Uterus (tissue), 2 donors: ENCODE data around the gene OMA1.

ENCODE experiments used
- CTCF ChIP-seq, 4 experiments: fragments of 200-600 bp in 2 of 4; fragments of 450-650 bp in 2 of 4; sonication (generic) in 2 of 4; IDR thresholded peaks; one replicate each; pipeline ENCODE4 v1.5.1; 2016 to 2019; ENCODE audit warnings: antibody characterized with exemption in 4 of 4, mild to moderate bottlenecking in 2 of 4, moderate library complexity in 1 of 4
- POLR2A ChIP-seq, 2 donors: fragments of 450-650 bp; IDR thresholded peaks; one replicate each; pipeline ENCODE4 v1.6.1; 2016; ENCODE audit warnings: antibody characterized with exemption in 2 of 2, mild to moderate bottlenecking in 1 of 2, moderate library complexity in 1 of 2

DNA sequence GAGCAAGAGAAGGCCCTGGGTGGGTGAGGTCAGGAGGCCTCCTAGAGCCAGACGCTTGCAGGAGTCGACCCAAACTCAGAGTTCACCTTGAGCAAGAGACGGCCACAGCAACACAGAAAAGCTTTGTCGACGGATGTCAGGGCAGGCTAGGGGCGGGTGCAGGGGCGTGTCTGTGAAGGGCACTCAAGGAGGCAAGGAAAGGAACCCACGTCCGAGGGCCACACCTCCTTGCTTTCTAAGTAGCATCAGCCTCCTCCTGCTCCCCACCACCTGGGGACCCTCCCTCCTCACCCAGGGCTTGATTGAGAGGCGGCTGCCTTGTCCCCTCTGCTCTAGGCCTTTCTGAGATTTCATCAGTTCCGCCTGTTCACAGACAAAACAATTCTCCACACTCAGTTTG lies 92.1 kb downstream of the OMA1 start:
- TF ChIP-seq POLR2A (IDR thresholded peaks at IDR 0.05) (no peak), CTCF (IDR thresholded peaks at IDR 0.05) (no peak)
